K562 (cell line): Measurements from ENCODE around the gene HYOU1. TPM values are rescaled to one million over a fixed set of nuclear protein-coding genes. Genes with fewer than 3 reads are reported as not detected.

ENCODE experiments used
- BRCA1 ChIP-seq, 2 experiments: fragments of 450-650 bp in 1 of 2; sonication (generic) in 1 of 2; formaldehyde crosslinking in 1 of 2; IDR thresholded peaks; 2 replicates each; pipeline versions ENCODE4 v1.5.0 to v1.6.1; 2017 to 2020; ENCODE audit warnings: mild to moderate bottlenecking in 1 of 2, missing genetic modification reagents in 1 of 2
- CBX8 ChIP-seq: fragments of 200-600 bp; sonication (generic); IDR thresholded peaks from 2 replicates; pipeline ENCODE4 v1.6.1; 2012; ENCODE audit warnings: borderline replicate concordance, mixed run types, low read depth, mild to moderate bottlenecking, moderate library complexity, mixed read lengths, low read length, control low read depth, inconsistent platforms; ENCODE audit not compliant: poor library complexity, severe bottlenecking; ENCODE audit errors: extremely low read depth
- ELF1 ChIP-seq: fragments of 200-800 bp; sonication (Bioruptor generic); IDR thresholded peaks from 2 replicates; pipeline ENCODE4 v1.6.1; 2016; ENCODE audit warnings: missing genetic modification characterization, missing compliant biosample characterization
- KAT8 ChIP-seq: fragments of 450-650 bp; IDR thresholded peaks from 2 replicates; pipeline ENCODE4 v1.6.1; 2016; ENCODE audit warnings: low read depth, mild to moderate bottlenecking
- KLF10 ChIP-seq: fragments of 250-450 bp; sonication (Bioruptor Pico); IDR thresholded peaks from 2 replicates; pipeline ENCODE4 v1.6.1; 2021; ENCODE audit warnings: matching md5 sums
- PHB2 ChIP-seq: fragments of 450-650 bp; IDR thresholded peaks from 2 replicates; pipeline ENCODE4 v1.6.1; 2017; ENCODE audit warnings: low read depth
- RBM25 ChIP-seq: fragments of 200-400 bp; formaldehyde crosslinking; IDR thresholded peaks from 2 replicates; pipeline ENCODE4 v1.6.1; 2018; ENCODE audit warnings: low read length, low read depth, moderate library complexity; ENCODE audit not compliant: severe bottlenecking
- SIN3A ChIP-seq, 2 experiments: fragments of 150-350 bp in 1 of 2; IDR thresholded peaks; 2 replicates each; pipeline ENCODE4 v1.6.1; 2011 to 2016; ENCODE audit warnings: borderline replicate concordance in 2 of 2, low read depth in 2 of 2, low read length in 2 of 2, mild to moderate bottlenecking in 2 of 2, moderate library complexity in 2 of 2; ENCODE audit not compliant: control insufficient read depth in 1 of 2
- SMARCB1 ChIP-seq: IDR thresholded peaks from 2 replicates; pipeline ENCODE4 v1.6.1; 2011; ENCODE audit warnings: improper control_type of control experiment, low read depth; ENCODE audit not compliant: insufficient read length
- polyA plus RNA-seq, 8 experiments: library from polyadenylated mRNA; depleted of rRNA in 4 of 8; stranded (reverse) in 5 of 8; unstranded in 3 of 8; fragments of >200 nt; fragmentation: Nextera tagmentation in 2 of 8; fragmentation: Illumina TruSeq in 1 of 8; extraction: Ambion mirVana in 2 of 8; extraction: Trizol in 1 of 8; gene quantifications; 2 replicates each; pipeline versions ENCODE4 v1.2.1 to v1.2.3, GENCODE V29; 2011 to 2014; ENCODE audit warnings: inconsistent platforms in 1 of 8, missing spikeins in 1 of 8
- total RNA-seq, 7 experiments: library from RNA; depleted of rRNA in 6 of 7; stranded (reverse); fragments of >200 nt in 6 of 7; fragmentation: Illumina TruSeq in 2 of 7; extraction: Trizol in 2 of 7; gene quantifications; 2 replicates each; pipeline versions ENCODE4 v1.2.1 to v1.2.3, GENCODE V29; 2011 to 2021; ENCODE audit warnings: low replicate concordance in 1 of 7
- TF ChIP-seq, protein P1 (sequence below): IDR thresholded peaks from 2 replicates; pipeline ENCODE4 v1.6.1; 2011; ENCODE audit not compliant: insufficient read length; ENCODE audit errors: extremely low read depth

Gene HYOU1
- total and polyA plus RNA-seq, 9 of the 15 experiments (the other 6 are each of a cell fraction or from before 2014, with no cell fraction given), result 19.5 to 197 (median 128) TPM

DNA sequence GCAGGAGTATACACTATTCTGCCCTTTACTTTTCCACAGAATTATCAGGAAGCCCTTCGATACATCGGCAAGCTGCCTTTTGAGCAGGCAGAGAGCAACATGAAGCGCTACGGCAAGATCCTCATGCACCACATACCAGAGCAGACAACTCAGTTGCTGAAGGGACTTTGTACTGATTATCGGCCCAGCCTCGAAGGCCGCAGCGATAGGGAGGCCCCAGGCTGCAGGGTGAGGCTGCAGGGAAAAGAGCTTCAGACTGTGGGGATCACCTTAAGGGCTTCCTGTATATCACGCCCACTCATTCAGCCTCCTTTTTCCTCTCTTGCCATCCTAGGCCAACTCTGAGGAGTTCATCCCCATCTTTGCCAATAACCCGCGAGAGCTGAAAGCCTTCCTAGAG is 20.8 kb upstream of the HYOU1 start (continued):
- TF ChIP-seq SIN3A (IDR thresholded peaks at IDR 0.05; ENCODE audit: borderline replicate concordance in 2 of 2, control insufficient read depth in 1 of 2, low read depth in 2 of 2, low read length in 2 of 2) (no peak), KLF10 (CRISPR knock-in tag) (no peak), PHB2 (no peak), CBX8 (no peak), BRCA1 (IDR thresholded peaks at IDR 0.05) (no peak), BRCA1 (CRISPR knock-in tag; IDR thresholded peaks at IDR 0.05) (no peak), SMARCB1 (no peak), KAT8 (no peak), RBM25 (no peak), ELF1 (tag) (no peak)
- TF ChIP-seq, protein P1, sequence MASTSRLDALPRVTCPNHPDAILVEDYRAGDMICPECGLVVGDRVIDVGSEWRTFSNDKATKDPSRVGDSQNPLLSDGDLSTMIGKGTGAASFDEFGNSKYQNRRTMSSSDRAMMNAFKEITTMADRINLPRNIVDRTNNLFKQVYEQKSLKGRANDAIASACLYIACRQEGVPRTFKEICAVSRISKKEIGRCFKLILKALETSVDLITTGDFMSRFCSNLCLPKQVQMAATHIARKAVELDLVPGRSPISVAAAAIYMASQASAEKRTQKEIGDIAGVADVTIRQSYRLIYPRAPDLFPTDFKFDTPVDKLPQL, result no peak
